Thoracic aorta endothelial cell (primary cell): Measurements from ENCODE around the gene RALGAPA2. TPM values are rescaled to one million over a fixed set of nuclear protein-coding genes. Genes with fewer than 3 reads are reported as not detected.

Experiments used
- small RNA-seq: library from RNA; depleted of rRNA; stranded (forward); fragments of <200 nt; gene quantifications from one replicate; pipeline ENCODE3, GENCODE V24; 2012
- total RNA-seq: library from RNA; depleted of rRNA; stranded (reverse); fragments of >200 nt; gene quantifications from 2 replicates; pipeline ENCODE4 v1.2.3, GENCODE V29; 2012

The RALGAPA2 gene
- total RNA-seq = 41.4 and 82.7 TPM in 2 replicates

GRCh38 chr20:20712474-20713243 lies at the start of gene RALGAPA2:
Gene RALGAPA2, minus strand, starts transcription at chr20:20712644. Its CDS starts 164 bp downstream, at chr20:20712480.

GRCh38 chr20:20367575-20368417 lies 344.6 kb downstream of the RALGAPA2 start, which contains the start of gene INSM1:
Gene INSM1, plus strand, starts transcription at chr20:20368104. Its CDS starts 164 bp downstream, at chr20:20368268.

Small RNA genes lying within 50 kb of the gene (small RNA-seq; reads per million reads assigned to genes)
- gene EIF4E2P1 (not detected), gene RN7SL607P (not detected)
